Urinary bladder (tissue), 4 donors: ENCODE results near the gene ZNF280A. TPM values are rescaled to one million over a fixed set of nuclear protein-coding genes. Genes with fewer than 3 reads are reported as not detected.

Experiments used
- DNase-seq: peaks from one replicate; pipeline ENCODE4 v3.0.0-alpha.2; 2015; ENCODE audit errors: extremely low spot score
- H3K27ac ChIP-seq: one replicate; pipeline ENCODE4 v1.5.1; 2013; ENCODE audit warnings: low read depth, mild to moderate bottlenecking, moderate library complexity
- H3K36me3 ChIP-seq: one replicate; pipeline ENCODE4 v1.6.1; 2013; ENCODE audit warnings: mild to moderate bottlenecking, moderate library complexity; ENCODE audit not compliant: insufficient read depth
- H3K4me1 ChIP-seq: one replicate; pipeline ENCODE4 v1.6.1; 2013; ENCODE audit warnings: mild to moderate bottlenecking, moderate library complexity; ENCODE audit not compliant: insufficient read depth
- H3K4me3 ChIP-seq: one replicate; pipeline ENCODE4 v1.5.1; 2013; ENCODE audit warnings: low read depth, low read length
- WGBS: extraction: QIAGEN DNeasy Blood & Tissue Kit; methylation state at CpG from one replicate; pipeline ENCODE4 v1.1.7; 2013; 5-methylcytosine and 5-hydroxymethylcytosine counted together
- polyA plus RNA-seq: library from polyadenylated mRNA; stranded (reverse); fragments of 200-250 nt; gene quantifications from one replicate; pipeline ENCODE4 v1.2.3, GENCODE V29; 2013
- total RNA-seq: library from RNA; depleted of rRNA; stranded (reverse); fragments of >200 nt; gene quantifications from one replicate; pipeline ENCODE4 v1.2.3, GENCODE V29; 2014
- donor health status: healthy with polysubstance abuse.
- donor health status: healthy.

The ZNF280A gene
- total and polyA plus RNA-seq, 2 donors = not detected

DNA sequence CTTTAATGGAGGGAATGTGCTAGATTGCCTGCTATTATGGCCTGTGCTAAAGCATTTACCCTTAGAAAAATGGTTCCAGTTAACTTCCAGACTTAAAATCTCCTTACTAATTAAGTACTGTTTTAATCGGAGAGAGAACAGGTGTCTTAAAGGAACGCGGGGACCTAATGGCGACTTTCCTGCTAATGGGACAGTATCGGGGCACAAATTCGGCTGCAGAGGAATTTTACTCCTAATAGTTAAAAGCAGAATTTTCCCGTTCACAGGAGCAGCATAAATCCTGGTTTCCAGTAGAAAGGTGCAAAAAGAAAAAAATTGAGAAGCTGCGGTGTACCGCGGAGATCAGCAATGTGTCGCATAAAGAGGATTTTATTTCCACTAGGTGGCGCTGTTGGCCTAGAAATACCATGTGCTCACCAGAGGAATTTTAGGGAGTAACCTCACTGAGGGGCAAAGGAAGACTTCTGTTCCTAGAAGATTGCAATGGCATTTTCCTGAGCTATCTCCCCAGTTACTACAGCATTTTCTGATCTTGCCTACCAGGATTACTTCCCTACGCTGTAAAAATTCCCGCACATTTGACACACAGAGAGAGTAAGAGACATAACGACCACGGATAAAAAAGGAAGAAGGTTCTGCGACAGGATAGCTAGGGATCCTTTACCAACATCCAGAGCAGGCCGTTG, 56.1 kb downstream of the ZNF280A start:
- peak; percentile 14 for DNase-seq
- Histone ChIP-seq H3K36me3 (no peaks in the 10 kb centered on the region), H3K4me1 (no peaks in the 10 kb centered on the region), H3K27ac (no peak overlapping the region), H3K4me3 (no peak overlapping the region)
- 26% methylated on average over 18 of the region's 18 CpGs for WGBS

Other genes with a start within 250 kb of the ZNF280A start
- gene ZNF280B, start 11.5 kb downstream of the ZNF280A start, total RNA-seq = 1.9 TPM
- gene ZNF280B, start 11.5 kb downstream of the ZNF280A start, polyA plus RNA-seq = 0.48 TPM
- gene PRAME, start 39.0 kb upstream of the ZNF280A start, total RNA-seq = not detected
- gene PRAME, start 39.0 kb upstream of the ZNF280A start, polyA plus RNA-seq = not detected
- not detected for gene GGTLC2, start 124.3 kb upstream of the ZNF280A start, total RNA-seq
- gene GGTLC2, start 124.3 kb upstream of the ZNF280A start, polyA plus RNA-seq = not detected